ENCODE results near the gene SPPL2B. TPM values are rescaled to one million over a fixed set of nuclear protein-coding genes. Genes with fewer than 3 reads are reported as not detected.

Gene SPPL2B
- total RNA-seq, 1 experiment from 2014 or later: 73.7 TPM

- peak overlapping the region; percentile 41 for H2BK12ac ChIP-seq (ENCODE audit: insufficient read length, low read depth, low read length)
- H3K14ac ChIP-seq (ENCODE audit: insufficient read depth, low read length): no peak overlapping the region; the same call in 1 of the 2 replicates
- H2AK5ac ChIP-seq (ENCODE audit: insufficient read length, low read length): no peak overlapping the region
- no peak overlapping the region for H3K23ac ChIP-seq (ENCODE audit: insufficient read length, low read depth, low read length)
- H3K9ac ChIP-seq (ENCODE audit: extremely low read depth, insufficient read length, low read length): peak overlapping the region; percentile 53
- H2AFZ ChIP-seq (ENCODE audit: low read length): no peak overlapping the region
- H3K4me2 ChIP-seq (ENCODE audit: insufficient read depth, insufficient read length, low read length): peak overlapping the region; percentile 90
- H3K4me1 ChIP-seq (ENCODE audit: insufficient read depth, low read length): peaks cover 5% of the 10 kb centered on the region; the same call in 1 of the 2 replicates
- TF ChIP-seq CTCF (conservative IDR thresholded peaks at IDR 0.05): no peak
- H3K4ac ChIP-seq (ENCODE audit: low read depth, low read length): no peak overlapping the region
- H2BK15ac ChIP-seq (ENCODE audit: low read depth, low read length): no peak overlapping the region
- no peak overlapping the region for H3K27ac ChIP-seq (ENCODE audit: insufficient read length, low read depth, low read length)
- no peak overlapping the region for H2BK20ac ChIP-seq (ENCODE audit: low read depth, low read length, poor library complexity, severe bottlenecking)
- Mint-ChIP-seq H3K27me3 (ENCODE audit: low read depth) (peaks cover 1% of the 10 kb centered on the region; the same call in 1 of the 2 replicates), H3K4me3 (peak overlapping the region; percentile 98 to 99), H3K4me1 (peaks cover 36 to 50% of the 10 kb centered on the region in 2 experiments), H3K27ac (peak overlapping the region; percentile 71 to 95 (median 92); a peak in 5 of 7 replicates), H3K9me3 (no peaks in the 10 kb centered on the region), H3K36me3 (ENCODE audit: insufficient read depth in 1 of 3, low read depth in 3 of 3) (peaks cover 5 to 24% (median 21%) of the 10 kb centered on the region in 3 experiments)
- H3K18ac ChIP-seq (ENCODE audit: insufficient read length, low read depth, low read length): no peak overlapping the region
- peaks cover 9% of the 10 kb centered on the region for H3K23me2 ChIP-seq (ENCODE audit: insufficient read length, low read depth, low read length, poor library complexity, severe bottlenecking)
- no peaks in the 10 kb centered on the region for H3K9me3 ChIP-seq (ENCODE audit: control insufficient read depth, low read depth, low read length)
- no peak overlapping the region for H4K5ac ChIP-seq (ENCODE audit: insufficient read length, low read depth, low read length)
- H4K20me1 ChIP-seq (ENCODE audit: control insufficient read depth, insufficient read depth, insufficient read length): peaks cover 5% of the 10 kb centered on the region
- no peak overlapping the region for H3K56ac ChIP-seq (ENCODE audit: insufficient read length, low read depth, low read length)
- H3K79me1 ChIP-seq (ENCODE audit: insufficient read depth, low read depth, low read length, poor library complexity, severe bottlenecking): no peaks in the 10 kb centered on the region
- H2BK120ac ChIP-seq (ENCODE audit: low read depth, low read length, poor library complexity, severe bottlenecking): no peak overlapping the region
- H3K27me3 ChIP-seq (ENCODE audit: insufficient read depth, low read length): no peaks in the 10 kb centered on the region
- H3K79me2 ChIP-seq (ENCODE audit: insufficient read depth, low read length): peaks cover 5% of the 10 kb centered on the region; the same call in 1 of the 2 replicates
- H4K8ac ChIP-seq (replicated peaks; ENCODE audit: insufficient read length, low read depth, low read length): no peak overlapping the region
- no peak for DNase-seq
- no CpG with 5 or more reads among the region's 13 CpGs for WGBS (ENCODE audit: extremely low coverage, insufficient read length, low lambda C conversion rate)
- no peak overlapping the region for H3T11ph ChIP-seq (ENCODE audit: low read length)
- H4K91ac ChIP-seq (ENCODE audit: insufficient read length, low read depth, low read length): no peak overlapping the region
- no peak overlapping the region for H2BK5ac ChIP-seq (ENCODE audit: insufficient read length, low read length)
Observed at GRCh38 chr19:2329501-2329916, 1.0 kb downstream of the SPPL2B start.

All from H9 (cell line).